Measurements from ENCODE around the gene VMO1. TPM values are rescaled to one million over a fixed set of nuclear protein-coding genes. Genes with fewer than 3 reads are reported as not detected.

The VMO1 gene
- total RNA-seq, 1 experiment from 2014 or later: not detected

GRCh38 chr17:4777969-4778760 is 8.0 kb downstream of the VMO1 start:
- H2BK120ac ChIP-seq (ENCODE audit: low read depth, low read length, poor library complexity, severe bottlenecking): no peak overlapping the region
- H3K14ac ChIP-seq (ENCODE audit: insufficient read depth, low read length): no peak overlapping the region; the same call in 1 of the 2 replicates
- H2AFZ ChIP-seq (ENCODE audit: low read length): no peak overlapping the region
- H3K9me3 ChIP-seq (ENCODE audit: control insufficient read depth, low read depth, low read length): no peaks in the 10 kb centered on the region
- no peak overlapping the region for H3K4me2 ChIP-seq (ENCODE audit: insufficient read depth, insufficient read length, low read length)
- no peak for DNase-seq
- no peak overlapping the region for H2AK5ac ChIP-seq (ENCODE audit: insufficient read length, low read length)
- Mint-ChIP-seq H3K4me1 (peaks cover 2 to 3% of the 10 kb centered on the region in 2 experiments; a peak in 1 of 4 replicates), H3K9me3 (no peaks in the 10 kb centered on the region), H3K36me3 (ENCODE audit: insufficient read depth in 1 of 3, low read depth in 3 of 3) (no peaks in the 10 kb centered on the region), H3K27me3 (ENCODE audit: low read depth) (peaks cover 52% of the 10 kb centered on the region), H3K27ac (no peak overlapping the region), H3K4me3 (no peak overlapping the region)
- no peak overlapping the region for H2BK5ac ChIP-seq (ENCODE audit: insufficient read length, low read length)
- H2BK20ac ChIP-seq (ENCODE audit: low read depth, low read length, poor library complexity, severe bottlenecking): no peak overlapping the region
- H3K79me2 ChIP-seq (ENCODE audit: insufficient read depth, low read length): no peaks in the 10 kb centered on the region
- H2BK15ac ChIP-seq (ENCODE audit: low read depth, low read length): no peak overlapping the region
- H3K18ac ChIP-seq (ENCODE audit: insufficient read length, low read depth, low read length): no peak overlapping the region
- no peak overlapping the region for H4K8ac ChIP-seq (replicated peaks; ENCODE audit: insufficient read length, low read depth, low read length)
- no peaks in the 10 kb centered on the region for H3K4me1 ChIP-seq (ENCODE audit: insufficient read depth, low read length)
- WGBS (ENCODE audit: extremely low coverage, insufficient read length, low lambda C conversion rate): no CpG with 5 or more reads among the region's 9 CpGs
- no peaks in the 10 kb centered on the region for H3K23me2 ChIP-seq (ENCODE audit: insufficient read length, low read depth, low read length, poor library complexity, severe bottlenecking)
- H3K27ac ChIP-seq (ENCODE audit: insufficient read length, low read depth, low read length): no peak overlapping the region
- H3K4ac ChIP-seq (ENCODE audit: low read depth, low read length): no peak overlapping the region
- no peak overlapping the region for H4K91ac ChIP-seq (ENCODE audit: insufficient read length, low read depth, low read length)
- no peak overlapping the region for H2BK12ac ChIP-seq (ENCODE audit: insufficient read length, low read depth, low read length)
- no peak overlapping the region for H3T11ph ChIP-seq (ENCODE audit: low read length)
- no peaks in the 10 kb centered on the region for H3K79me1 ChIP-seq (ENCODE audit: insufficient read depth, low read depth, low read length, poor library complexity, severe bottlenecking)
- H4K5ac ChIP-seq (ENCODE audit: insufficient read length, low read depth, low read length): no peak overlapping the region
- TF ChIP-seq, protein P1, sequence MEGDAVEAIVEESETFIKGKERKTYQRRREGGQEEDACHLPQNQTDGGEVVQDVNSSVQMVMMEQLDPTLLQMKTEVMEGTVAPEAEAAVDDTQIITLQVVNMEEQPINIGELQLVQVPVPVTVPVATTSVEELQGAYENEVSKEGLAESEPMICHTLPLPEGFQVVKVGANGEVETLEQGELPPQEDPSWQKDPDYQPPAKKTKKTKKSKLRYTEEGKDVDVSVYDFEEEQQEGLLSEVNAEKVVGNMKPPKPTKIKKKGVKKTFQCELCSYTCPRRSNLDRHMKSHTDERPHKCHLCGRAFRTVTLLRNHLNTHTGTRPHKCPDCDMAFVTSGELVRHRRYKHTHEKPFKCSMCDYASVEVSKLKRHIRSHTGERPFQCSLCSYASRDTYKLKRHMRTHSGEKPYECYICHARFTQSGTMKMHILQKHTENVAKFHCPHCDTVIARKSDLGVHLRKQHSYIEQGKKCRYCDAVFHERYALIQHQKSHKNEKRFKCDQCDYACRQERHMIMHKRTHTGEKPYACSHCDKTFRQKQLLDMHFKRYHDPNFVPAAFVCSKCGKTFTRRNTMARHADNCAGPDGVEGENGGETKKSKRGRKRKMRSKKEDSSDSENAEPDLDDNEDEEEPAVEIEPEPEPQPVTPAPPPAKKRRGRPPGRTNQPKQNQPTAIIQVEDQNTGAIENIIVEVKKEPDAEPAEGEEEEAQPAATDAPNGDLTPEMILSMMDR (conservative IDR thresholded peaks at IDR 0.05): no peak
- no peak overlapping the region for H3K23ac ChIP-seq (ENCODE audit: insufficient read length, low read depth, low read length)
- no peaks in the 10 kb centered on the region; the same call in 1 of the 2 replicates for H3K27me3 ChIP-seq (ENCODE audit: insufficient read depth, low read length)
- no peak overlapping the region for H3K56ac ChIP-seq (ENCODE audit: insufficient read length, low read depth, low read length)
- H4K20me1 ChIP-seq (ENCODE audit: control insufficient read depth, insufficient read depth, insufficient read length): no peaks in the 10 kb centered on the region
- H3K9ac ChIP-seq (ENCODE audit: extremely low read depth, insufficient read length, low read length): no peak overlapping the region
